Panc1 (cell line): ENCODE results near the gene BPGM. TPM values are rescaled to one million over a fixed set of nuclear protein-coding genes. Genes with fewer than 3 reads are reported as not detected.

Source experiments
- ATAC-seq: fragments of 200-7000 bp; cut with Tn5 transposase; 2 replicates; pipeline ENCODE4 v1.9.1; 2020; ENCODE audit warnings: mild to moderate bottlenecking, moderate library complexity
- BruUV-seq: library from RNA; stranded (reverse); fragments of 400-500 nt; replicated peaks from 2 replicates; lab custom pipeline; 2021; lab: Mats Ljungman, UMichigan
- CTCF ChIA-PET: fragments of 300-600 bp; sonication (Branson Sonifier 250); formaldehyde crosslinking; loops from one replicate; lab custom pipeline; 2022; ENCODE audit warnings: antibody characterized with exemption; lab: Charles Lee
- POLR2A ChIA-PET: fragments of 300-600 bp; sonication (Branson Sonifier 250); formaldehyde crosslinking; loops from one replicate; lab custom pipeline; 2022; ENCODE audit warnings: antibody characterized with exemption; lab: Charles Lee
- DNase-seq: peaks from one replicate; pipeline ENCODE4 v3.0.0-alpha.2; 2010; ENCODE audit warnings: low read depth, low spot score
- H3K27ac ChIP-seq: 2 replicates; pipeline ENCODE4 v1.5.1; 2011; ENCODE audit warnings: mild to moderate bottlenecking, low read length, inconsistent platforms
- H3K27me3 ChIP-seq: fragments of 200-500 bp; sonication (Bioruptor generic); 2 replicates; pipeline ENCODE4 v1.6.0; 2014; ENCODE audit warnings: low read length, inconsistent platforms; ENCODE audit not compliant: control insufficient read depth, insufficient read depth
- H3K36me3 ChIP-seq: fragments of 200-500 bp; sonication (Bioruptor generic); 2 replicates; pipeline ENCODE4 v1.5.1; 2014; ENCODE audit warnings: inconsistent platforms, mild to moderate bottlenecking, low read length, moderate library complexity; ENCODE audit not compliant: control insufficient read depth, insufficient read depth
- H3K4me1 ChIP-seq: 2 replicates; pipeline ENCODE4 v1.5.1; 2011; ENCODE audit warnings: inconsistent platforms, mild to moderate bottlenecking, low read length, moderate library complexity; ENCODE audit not compliant: control insufficient read depth, insufficient read depth
- H3K4me3 ChIP-seq, 2 experiments: 2 replicates each; pipeline ENCODE4 v1.5.1; 2011 to 2012; ENCODE audit warnings: low read depth in 2 of 2, low read length in 2 of 2, mild to moderate bottlenecking in 2 of 2, inconsistent platforms in 1 of 2, moderate library complexity in 1 of 2
- H3K9me3 ChIP-seq: fragments of 200-500 bp; sonication (Bioruptor generic); 2 replicates; pipeline ENCODE4 v1.5.1; 2014; ENCODE audit warnings: low read depth, mild to moderate bottlenecking, inconsistent platforms, low read length, moderate library complexity; ENCODE audit not compliant: control insufficient read depth, insufficient read depth
- CTCF ChIP-seq: fragments of 450-650 bp; IDR thresholded peaks from 2 replicates; pipeline ENCODE4 v1.5.1; 2017; ENCODE audit warnings: mild to moderate bottlenecking
- POLR2AphosphoS5 ChIP-seq: IDR thresholded peaks from 2 replicates; pipeline ENCODE4 v1.6.1; 2012; ENCODE audit warnings: mild to moderate bottlenecking, low read depth, low read length, moderate library complexity
- REST ChIP-seq, 2 experiments: IDR thresholded peaks; 2 replicates each; pipeline ENCODE4 v1.6.1; 2011 to 2012; ENCODE audit warnings: low read depth in 2 of 2, control low read depth in 1 of 2, low read length in 1 of 2, mild to moderate bottlenecking in 1 of 2, moderate library complexity in 1 of 2; ENCODE audit not compliant: insufficient read depth in 1 of 2
- TCF7L2 ChIP-seq: IDR thresholded peaks from 2 replicates; pipeline ENCODE4 v1.6.1; 2011; ENCODE audit warnings: mild to moderate bottlenecking, low read depth, low read length, inconsistent platforms
- in situ Hi-C: cut with HindIII; loops from 2 replicates; pipeline ENCODE4 v1.10.0; 2016; ENCODE audit warnings: low sequenced_read_pairs, low pct_unique_long_range_greater_than_20kb
- intact Hi-C: fragments of 100-400 bp; cut with micrococcal nuclease; formaldehyde crosslinking; loops from one replicate; pipeline ENCODE4 v1.10.0; 2022; ENCODE audit not compliant: unreplicated experiment
- total RNA-seq: library from RNA; stranded (reverse); gene quantifications from one replicate; pipeline ENCODE4 v1.2.1, GENCODE V29; 2021; ENCODE audit not compliant: unreplicated experiment

Gene BPGM
- total RNA-seq, 1 experiment from 2014 or later, result 10.7 TPM

GRCh38 chr7:134693256-134693655, 46.6 kb downstream of the BPGM start:
- intact Hi-C loops (no loop called here), in situ Hi-C loops (no loop called here)
- Histone ChIP-seq H3K27ac (no peak overlapping the region), H3K36me3 (no peaks in the 10 kb centered on the region), H3K27me3 (no peaks in the 10 kb centered on the region), H3K4me1 (no peaks in the 10 kb centered on the region), H3K9me3 (no peaks in the 10 kb centered on the region), H3K4me3 (no peak overlapping the region)
- POLR2A ChIA-PET, result interaction anchor here (0.6 kb wide), 1 partner anchor 17 kb away, joined by 4 read pairs; no protein-coding TSS in a partner anchor
- no peak for ATAC-seq
- TF ChIP-seq REST (IDR thresholded peaks at IDR 0.05; ENCODE audit: insufficient read depth in 1 of 2, low read depth in 2 of 2, low read length in 1 of 2), result no peak
- no peak for TF ChIP-seq TCF7L2
- no peak for TF ChIP-seq POLR2AphosphoS5
- CTCF ChIA-PET, result no interaction called here
- no TSS peak for BruUV-seq
- DNase-seq, result no peak

DNA sequence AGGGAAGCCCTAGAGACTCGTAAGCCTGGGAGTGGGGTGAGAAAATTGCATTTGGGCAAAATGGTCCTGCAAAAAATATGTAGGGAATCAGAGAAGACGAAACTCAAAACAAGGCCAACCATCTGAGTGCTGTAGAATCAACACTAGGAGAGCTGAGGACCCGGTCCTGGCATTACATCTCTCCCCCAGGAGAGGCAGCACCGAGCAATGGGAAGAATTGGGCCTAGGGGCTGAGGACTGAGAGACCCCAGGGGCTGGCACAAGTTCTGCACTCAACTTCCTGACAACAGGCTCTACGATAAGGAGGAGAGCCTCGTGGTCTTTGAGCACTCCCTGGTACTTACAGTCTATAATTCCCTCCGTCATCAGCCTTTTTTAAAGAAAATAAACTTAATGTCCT, 47.6 kb downstream of the BPGM start:
- POLR2A ChIA-PET, result no interaction called here
- no peak overlapping the region for H3K27ac ChIP-seq
- intact Hi-C loops, result no loop called here
- BruUV-seq, result no TSS peak
- no peaks in the 10 kb centered on the region for H3K36me3 ChIP-seq
- CTCF ChIA-PET, result no interaction called here
- no peak overlapping the region for H3K4me3 ChIP-seq
- in situ Hi-C loops, result no loop called here
- ATAC-seq, result no peak
- no peaks in the 10 kb centered on the region for H3K4me1 ChIP-seq
- no peaks in the 10 kb centered on the region for H3K27me3 ChIP-seq
- TF ChIP-seq REST (IDR thresholded peaks at IDR 0.05; ENCODE audit: insufficient read depth in 1 of 2, low read depth in 2 of 2, low read length in 1 of 2), result no peak
- no peak for TF ChIP-seq TCF7L2
- TF ChIP-seq CTCF, result peak; percentile 54
- H3K9me3 ChIP-seq, result no peaks in the 10 kb centered on the region
- DNase-seq, result no peak
